Peyer's patch (tissue), 4 donors: ENCODE results near the gene INPP1. TPM values are rescaled to one million over a fixed set of nuclear protein-coding genes. Genes with fewer than 3 reads are reported as not detected.
"Not testable (repeated sequence)": the region's sequence is repeated elsewhere in the genome, so short reads cannot be mapped to it uniquely, and the experiment has no call there.

ENCODE experiments used
- DNase-seq, 3 donors: peaks; one replicate each; pipeline ENCODE4 v3.0.0-alpha.2; 2017 to 2019
- H3K27ac ChIP-seq, 4 donors: fragments of 200-600 bp; sonication (generic); one replicate each; pipeline ENCODE4 v1.5.1; 2016 to 2019
- H3K27me3 ChIP-seq, 2 donors: fragments of 200-600 bp; sonication (generic); one replicate each; pipeline ENCODE4 v1.5.1; 2019
- H3K36me3 ChIP-seq, 3 donors: fragments of 200-600 bp; sonication (generic); one replicate each; pipeline ENCODE4 v1.5.1; 2016 to 2019
- H3K4me1 ChIP-seq, 4 donors: fragments of 200-600 bp; sonication (generic); one replicate each; pipeline ENCODE4 v1.5.1; 2016 to 2019
- H3K4me3 ChIP-seq, 4 donors: fragments of 200-600 bp; sonication (generic); 1 replicate in 3 of 4; 2 replicates in 1 of 4; pipeline ENCODE4 v1.5.1; 2016 to 2019; ENCODE audit warnings: mild to moderate bottlenecking in 1 of 4
- H3K9me3 ChIP-seq, 4 donors: fragments of 200-600 bp; sonication (generic); one replicate each; pipeline ENCODE4 v1.5.1; 2016 to 2019; ENCODE audit warnings: mild to moderate bottlenecking in 1 of 4
- CTCF ChIP-seq, 6 experiments: fragments of 450-650 bp in 4 of 6; fragments of 200-600 bp in 2 of 6; sonication (generic) in 1 of 6; IDR thresholded peaks; one replicate each; pipeline ENCODE4 v1.5.1; 2017 to 2019; ENCODE audit warnings: antibody characterized with exemption in 6 of 6, mild to moderate bottlenecking in 3 of 6, moderate library complexity in 1 of 6
- POLR2A ChIP-seq, 2 donors: fragments of 450-650 bp; IDR thresholded peaks; one replicate each; pipeline ENCODE4 v1.5.1; 2017; ENCODE audit warnings: antibody characterized with exemption in 2 of 2, mild to moderate bottlenecking in 2 of 2, moderate library complexity in 2 of 2
- total RNA-seq, 4 donors: library from RNA; depleted of rRNA; stranded (reverse); fragments of >200 nt; gene quantifications; one replicate each; pipeline ENCODE4 v1.1.0, GENCODE V29; 2016

Gene INPP1, protein sequence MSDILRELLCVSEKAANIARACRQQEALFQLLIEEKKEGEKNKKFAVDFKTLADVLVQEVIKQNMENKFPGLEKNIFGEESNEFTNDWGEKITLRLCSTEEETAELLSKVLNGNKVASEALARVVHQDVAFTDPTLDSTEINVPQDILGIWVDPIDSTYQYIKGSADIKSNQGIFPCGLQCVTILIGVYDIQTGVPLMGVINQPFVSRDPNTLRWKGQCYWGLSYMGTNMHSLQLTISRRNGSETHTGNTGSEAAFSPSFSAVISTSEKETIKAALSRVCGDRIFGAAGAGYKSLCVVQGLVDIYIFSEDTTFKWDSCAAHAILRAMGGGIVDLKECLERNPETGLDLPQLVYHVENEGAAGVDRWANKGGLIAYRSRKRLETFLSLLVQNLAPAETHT
- total RNA-seq, result 10 to 100 TPM; 10.7 to 37.9 (median 32.1) TPM

- no peak for TF ChIP-seq CTCF (IDR thresholded peaks at IDR 0.05)
- TF ChIP-seq POLR2A (IDR thresholded peaks at IDR 0.05), result peak; percentile 61 to 65
- peaks cover 0 to 15% (median 6%) of the 10 kb centered on the region in 4 donors for H3K4me1 ChIP-seq
- peak within 1 kb of the TSS; percentile 72 to 98 (median 92) for H3K27ac ChIP-seq
- peak; percentile 24 to 83 (median 82) for DNase-seq
- H3K27me3 ChIP-seq, result no peaks in the 10 kb centered on the region
- H3K4me3 ChIP-seq, result peak within 1 kb of the TSS; percentile 58 to 94 (median 70)
- no peaks in the 10 kb centered on the region for H3K36me3 ChIP-seq
- H3K9me3 ChIP-seq, result no peaks in the 10 kb centered on the region
Measured at GRCh38 chr2:190343536-190344275, at the start of gene INPP1. TSS of gene INPP1 (plus strand) at chr2:190343589. CDS start at chr2:190360103, 16,514 bp downstream.

DNA sequence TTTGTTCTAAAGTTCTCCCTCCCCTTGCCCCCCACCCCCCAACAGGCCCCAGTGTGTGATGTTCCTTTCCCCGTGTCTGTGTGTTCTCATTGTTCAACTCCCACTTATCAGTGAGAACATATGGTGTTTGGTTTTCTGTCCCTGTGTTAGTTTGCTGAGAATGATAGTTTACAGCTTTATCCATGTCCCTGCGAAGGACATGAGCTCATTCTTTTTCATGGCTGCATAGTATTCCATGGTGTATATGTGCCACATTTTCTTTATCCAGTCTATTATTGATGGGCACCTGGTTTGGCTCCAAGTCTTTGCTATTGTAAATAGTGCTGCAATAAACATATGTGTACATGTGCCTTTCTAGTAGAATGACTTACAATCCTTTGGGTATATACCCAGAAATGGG is 45.5 kb upstream of the INPP1 start:
- DNase-seq, H3K27me3 ChIP-seq, H3K27ac ChIP-seq, H3K9me3 ChIP-seq, H3K4me3 ChIP-seq, H3K4me1 ChIP-seq: not testable (repeated sequence)
- H3K36me3 ChIP-seq, result peaks cover 0 to 30% (median 0%) of the 10 kb centered on the region in 3 donors

DNA sequence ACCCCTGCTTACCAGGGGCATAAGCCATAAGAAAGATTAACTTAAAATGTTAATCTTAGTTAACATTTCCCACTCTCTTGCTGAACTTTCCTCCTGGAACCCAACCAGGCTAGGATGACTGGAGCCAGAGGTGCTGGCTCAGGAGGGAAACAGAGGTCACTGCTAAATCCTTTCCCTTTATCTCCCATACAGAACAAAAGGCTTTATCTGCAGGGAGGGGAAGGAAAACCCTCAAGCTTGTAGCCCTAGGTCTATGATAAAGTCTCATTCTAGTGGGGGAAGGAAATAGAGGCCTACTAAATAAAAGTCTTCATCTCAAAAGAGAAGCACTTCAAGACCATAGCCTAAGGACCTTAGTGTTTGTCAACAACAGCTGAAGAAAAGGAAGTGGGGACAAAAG is 42.4 kb upstream of the INPP1 start:
- no peaks in the 10 kb centered on the region for H3K27me3 ChIP-seq
- H3K27ac ChIP-seq, result no peak overlapping the region
- no peaks in the 10 kb centered on the region for H3K9me3 ChIP-seq
- no peaks in the 10 kb centered on the region for H3K4me1 ChIP-seq
- no peak overlapping the region for H3K4me3 ChIP-seq
- peaks cover 0 to 8% (median 0%) of the 10 kb centered on the region in 3 donors for H3K36me3 ChIP-seq
- TF ChIP-seq CTCF (IDR thresholded peaks at IDR 0.05) (no peak), POLR2A (IDR thresholded peaks at IDR 0.05) (no peak)
- no peak for DNase-seq

GRCh38 chr2:190302052-190302451 is 41.3 kb upstream of the INPP1 start:
- Histone ChIP-seq H3K4me1 (no peaks in the 10 kb centered on the region), H3K27me3 (no peaks in the 10 kb centered on the region), H3K9me3 (no peaks in the 10 kb centered on the region), H3K27ac (no peak overlapping the region), H3K36me3 (peaks cover 0 to 12% (median 0%) of the 10 kb centered on the region in 3 donors), H3K4me3 (no peak overlapping the region)
- no peak for DNase-seq
- TF ChIP-seq CTCF (IDR thresholded peaks at IDR 0.05) (no peak), POLR2A (IDR thresholded peaks at IDR 0.05) (no peak)

- Histone ChIP-seq H3K4me1 (no peaks in the 10 kb centered on the region), H3K27me3 (no peaks in the 10 kb centered on the region), H3K36me3 (peaks cover 0 to 12% (median 0%) of the 10 kb centered on the region in 3 donors), H3K4me3 (no peak overlapping the region), H3K9me3 (no peaks in the 10 kb centered on the region), H3K27ac (no peak overlapping the region)
- DNase-seq, result no peak
- TF ChIP-seq POLR2A (IDR thresholded peaks at IDR 0.05), result no peak
- no peak for TF ChIP-seq CTCF (IDR thresholded peaks at IDR 0.05)
Measured at GRCh38 chr2:190303647-190304046, 39.7 kb upstream of the INPP1 start.

DNA sequence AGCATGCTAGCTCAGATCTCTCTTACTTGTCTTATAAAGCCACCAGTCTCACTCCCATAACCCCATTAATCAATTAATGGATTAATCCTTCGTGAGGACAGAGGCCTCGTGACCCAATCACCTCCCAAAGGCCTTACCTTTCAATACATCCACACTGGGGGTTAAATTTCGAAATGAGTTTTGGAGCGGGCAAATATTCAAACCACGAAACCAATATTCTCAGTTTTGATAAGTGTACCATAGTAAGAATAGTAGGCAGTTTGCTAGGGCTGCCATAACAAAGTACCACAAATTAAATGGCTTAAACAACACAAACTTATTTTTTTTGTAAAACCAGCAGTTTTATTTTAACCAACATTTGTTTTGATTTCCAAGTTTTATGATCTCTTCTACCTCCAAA is 39.0 kb upstream of the INPP1 start:
- no peak for DNase-seq
- Histone ChIP-seq H3K4me3 (no peak overlapping the region), H3K27ac (no peak overlapping the region), H3K36me3 (peaks cover 0 to 13% (median 0%) of the 10 kb centered on the region in 3 donors), H3K27me3 (no peaks in the 10 kb centered on the region), H3K4me1 (no peaks in the 10 kb centered on the region), H3K9me3 (no peaks in the 10 kb centered on the region)
- TF ChIP-seq CTCF (IDR thresholded peaks at IDR 0.05) (no peak), POLR2A (IDR thresholded peaks at IDR 0.05) (no peak)
